Neural progenitor cell (in vitro differentiated cells): ENCODE data around the gene PRELID1. TPM values are rescaled to one million over a fixed set of nuclear protein-coding genes. Genes with fewer than 3 reads are reported as not detected.

ENCODE experiments used
- DNase-seq: peaks from one replicate; pipeline ENCODE4 v3.0.0-alpha.2; 2016; ENCODE audit warnings: low spot score
- H2AFZ ChIP-seq: fragments of 200-600 bp; sonication (generic); replicated peaks from 2 replicates; pipeline ENCODE4 v1.6.1; 2016; ENCODE audit warnings: antibody characterized with exemption
- H3F3A ChIP-seq: fragments of 200-600 bp; sonication (generic); 2 replicates; pipeline ENCODE4 v1.6.1; 2016; ENCODE audit warnings: antibody characterized with exemption, low read depth
- H3K27ac ChIP-seq: fragments of 200-600 bp; sonication (generic); 2 replicates; pipeline ENCODE4 v1.5.1; 2016; ENCODE audit warnings: mild to moderate bottlenecking
- H3K27me3 ChIP-seq: fragments of 200-600 bp; sonication (generic); 2 replicates; pipeline ENCODE4 v1.6.1; 2016; ENCODE audit warnings: mild to moderate bottlenecking, moderate library complexity
- H3K36me3 ChIP-seq: fragments of 200-600 bp; sonication (generic); 2 replicates; pipeline ENCODE4 v1.5.1; 2016
- H3K4me1 ChIP-seq: fragments of 200-600 bp; sonication (generic); 2 replicates; pipeline ENCODE4 v1.6.1; 2016; ENCODE audit warnings: mixed run types
- H3K4me2 ChIP-seq: fragments of 200-600 bp; sonication (generic); 2 replicates; pipeline ENCODE4 v1.6.1; 2016
- H3K4me3 ChIP-seq: fragments of 200-600 bp; sonication (generic); 2 replicates; pipeline ENCODE4 v1.5.1; 2016
- H3K79me2 ChIP-seq: fragments of 200-600 bp; sonication (generic); 2 replicates; pipeline ENCODE4 v1.6.1; 2016; ENCODE audit warnings: low read depth
- H3K9ac ChIP-seq: fragments of 200-600 bp; sonication (generic); 2 replicates; pipeline ENCODE4 v1.6.1; 2016
- H3K9me3 ChIP-seq: fragments of 200-600 bp; sonication (generic); 2 replicates; pipeline ENCODE4 v1.5.1; 2016; ENCODE audit warnings: low read depth
- H4K20me1 ChIP-seq: fragments of 200-600 bp; sonication (generic); 2 replicates; pipeline ENCODE4 v1.6.1; 2016; ENCODE audit warnings: low read depth
- H3K27ac Mint-ChIP-seq: 3 replicates; pipeline ENCODE4 v1.8.0; 2021; ENCODE audit warnings: mixed read lengths
- H3K27me3 Mint-ChIP-seq: 2 replicates; pipeline ENCODE4 v1.8.0; 2022; ENCODE audit warnings: low read depth, mild to moderate bottlenecking, inconsistent platforms, moderate library complexity, mixed read lengths; ENCODE audit not compliant: insufficient read depth
- H3K36me3 Mint-ChIP-seq: 3 replicates; pipeline ENCODE4 v1.8.0; 2021; ENCODE audit warnings: mixed read lengths
- H3K4me1 Mint-ChIP-seq: 3 replicates; pipeline ENCODE4 v1.8.0; 2021; ENCODE audit warnings: mixed read lengths
- H3K4me3 Mint-ChIP-seq: 3 replicates; pipeline ENCODE4 v1.8.0; 2021; ENCODE audit warnings: mild to moderate bottlenecking, moderate library complexity, mixed read lengths
- H3K9me3 Mint-ChIP-seq: 3 replicates; pipeline ENCODE4 v1.8.0; 2020; ENCODE audit warnings: mixed read lengths
- EZH2 ChIP-seq: fragments of 200-600 bp; sonication (generic); IDR thresholded peaks from 2 replicates; pipeline ENCODE4 v1.6.1; 2017; ENCODE audit warnings: antibody characterized with exemption, mild to moderate bottlenecking, moderate library complexity
- EZH2phosphoT487 ChIP-seq: fragments of 200-600 bp; sonication (generic); IDR thresholded peaks from 2 replicates; pipeline ENCODE4 v1.6.1; 2017; ENCODE audit warnings: antibody characterized with exemption
- total RNA-seq: library from RNA; depleted of rRNA; stranded (reverse); fragments of >200 nt; gene quantifications from 2 replicates; pipeline ENCODE4 v1.2.3, GENCODE V29; 2015; ENCODE audit warnings: low replicate concordance
- TF ChIP-seq, protein P1 (sequence below): fragments of 200-600 bp; sonication (generic); IDR thresholded peaks from 2 replicates; pipeline ENCODE4 v1.5.1; 2017; ENCODE audit warnings: antibody characterized with exemption, mild to moderate bottlenecking

The PRELID1 gene
- total RNA-seq, 1 donor from 2014 or later = 133 TPM

DNA sequence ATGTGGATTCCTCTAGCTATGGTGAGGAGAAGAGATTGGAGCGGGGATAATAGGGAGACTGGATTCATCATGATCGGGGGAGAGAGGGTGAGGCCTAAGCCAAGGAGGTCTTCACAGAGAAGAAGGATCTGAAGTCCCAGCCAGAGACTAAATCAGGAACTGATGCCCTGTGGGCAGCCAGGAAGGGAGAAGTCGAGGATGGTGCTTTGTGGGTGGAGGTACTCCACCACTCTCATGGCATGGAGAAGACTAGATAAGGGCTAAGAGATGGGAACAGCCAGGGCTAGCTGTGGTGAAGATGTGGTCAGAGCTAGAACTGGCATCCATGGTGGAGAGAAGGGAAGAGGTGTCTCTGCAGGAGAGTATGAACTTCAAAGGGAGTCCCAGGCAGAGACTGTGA lies 51.1 kb downstream of the PRELID1 start:
- H3K27ac ChIP-seq = no peak overlapping the region
- no peaks in the 10 kb centered on the region for H3K36me3 ChIP-seq
- H3K9me3 Mint-ChIP-seq = peaks cover 2% of the 10 kb centered on the region
- H3K79me2 ChIP-seq = peaks cover 16% of the 10 kb centered on the region
- H3K9me3 ChIP-seq = no peaks in the 10 kb centered on the region
- H3K36me3 Mint-ChIP-seq = no peaks in the 10 kb centered on the region
- H3K4me1 ChIP-seq = peaks cover 12% of the 10 kb centered on the region
- TF ChIP-seq EZH2phosphoT487 = no peak
- TF ChIP-seq EZH2 = no peak
- TF ChIP-seq, protein P1, sequence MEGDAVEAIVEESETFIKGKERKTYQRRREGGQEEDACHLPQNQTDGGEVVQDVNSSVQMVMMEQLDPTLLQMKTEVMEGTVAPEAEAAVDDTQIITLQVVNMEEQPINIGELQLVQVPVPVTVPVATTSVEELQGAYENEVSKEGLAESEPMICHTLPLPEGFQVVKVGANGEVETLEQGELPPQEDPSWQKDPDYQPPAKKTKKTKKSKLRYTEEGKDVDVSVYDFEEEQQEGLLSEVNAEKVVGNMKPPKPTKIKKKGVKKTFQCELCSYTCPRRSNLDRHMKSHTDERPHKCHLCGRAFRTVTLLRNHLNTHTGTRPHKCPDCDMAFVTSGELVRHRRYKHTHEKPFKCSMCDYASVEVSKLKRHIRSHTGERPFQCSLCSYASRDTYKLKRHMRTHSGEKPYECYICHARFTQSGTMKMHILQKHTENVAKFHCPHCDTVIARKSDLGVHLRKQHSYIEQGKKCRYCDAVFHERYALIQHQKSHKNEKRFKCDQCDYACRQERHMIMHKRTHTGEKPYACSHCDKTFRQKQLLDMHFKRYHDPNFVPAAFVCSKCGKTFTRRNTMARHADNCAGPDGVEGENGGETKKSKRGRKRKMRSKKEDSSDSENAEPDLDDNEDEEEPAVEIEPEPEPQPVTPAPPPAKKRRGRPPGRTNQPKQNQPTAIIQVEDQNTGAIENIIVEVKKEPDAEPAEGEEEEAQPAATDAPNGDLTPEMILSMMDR = no peak
- H3K4me2 ChIP-seq = no peak overlapping the region
- H3K4me3 ChIP-seq = no peak overlapping the region
- no peak overlapping the region for H3K4me3 Mint-ChIP-seq
- peaks cover 9% of the 10 kb centered on the region for H3K27me3 ChIP-seq
- peaks cover 42% of the 10 kb centered on the region for H3K4me1 Mint-ChIP-seq
- no peak for DNase-seq
- H3K27ac Mint-ChIP-seq = no peak overlapping the region
- H3K27me3 Mint-ChIP-seq = peaks cover 17% of the 10 kb centered on the region
- peaks cover 12% of the 10 kb centered on the region for H3F3A ChIP-seq
- no peak overlapping the region for H3K9ac ChIP-seq
- no peak overlapping the region for H2AFZ ChIP-seq
- peaks cover 8% of the 10 kb centered on the region for H4K20me1 ChIP-seq

DNA sequence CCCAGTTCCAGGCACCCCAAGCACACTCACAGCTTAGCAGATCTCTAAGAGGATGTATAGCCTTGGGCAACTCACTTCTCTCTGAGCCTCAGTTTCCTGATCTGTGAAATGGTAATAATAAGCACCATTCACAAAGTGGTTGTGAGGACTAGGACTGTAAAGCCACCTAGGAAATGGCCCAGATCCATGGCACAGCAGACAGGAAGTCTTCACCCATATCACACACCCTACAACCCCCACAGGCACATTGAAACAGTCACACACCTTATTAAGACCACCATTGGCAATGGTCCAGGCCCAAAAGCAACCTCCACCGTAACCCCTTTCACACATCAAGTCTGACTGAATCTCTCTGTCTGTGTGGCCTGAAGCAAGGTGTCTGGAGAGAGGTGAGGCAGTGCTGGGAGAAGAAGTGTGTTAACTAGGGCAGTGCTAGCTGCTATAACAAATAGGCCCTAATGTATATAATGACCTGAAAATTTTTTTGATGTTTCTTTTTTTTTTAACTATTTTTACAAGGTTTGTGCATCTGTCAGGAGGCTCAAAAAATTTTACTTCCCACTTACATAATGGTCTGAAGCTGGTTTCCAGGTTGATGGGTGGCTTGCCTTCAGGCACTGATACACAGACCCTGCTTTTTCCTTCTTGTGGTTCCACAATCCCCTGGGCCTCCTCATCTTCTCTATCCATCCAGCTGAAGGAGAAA lies 51.7 kb downstream of the PRELID1 start:
- Histone ChIP-seq H3K4me3 (no peak overlapping the region), H3K27me3 (peaks cover 9% of the 10 kb centered on the region), H3F3A (peaks cover 6% of the 10 kb centered on the region), H3K9me3 (no peaks in the 10 kb centered on the region), H3K4me1 (peaks cover 9% of the 10 kb centered on the region), H3K79me2 (peaks cover 10% of the 10 kb centered on the region), H3K9ac (no peak overlapping the region), H3K36me3 (no peaks in the 10 kb centered on the region), H2AFZ (no peak overlapping the region), H4K20me1 (peaks cover 5% of the 10 kb centered on the region), H3K4me2 (no peak overlapping the region), H3K27ac (no peak overlapping the region)
- TF ChIP-seq, protein P1 = no peak
- TF ChIP-seq EZH2 (no peak), EZH2phosphoT487 (no peak)
- H3K4me1 Mint-ChIP-seq = peaks cover 41% of the 10 kb centered on the region
- no peaks in the 10 kb centered on the region for H3K36me3 Mint-ChIP-seq
- no peak overlapping the region for H3K4me3 Mint-ChIP-seq
- H3K27me3 Mint-ChIP-seq = peaks cover 17% of the 10 kb centered on the region
- H3K9me3 Mint-ChIP-seq = peaks cover 2% of the 10 kb centered on the region
- no peak overlapping the region for H3K27ac Mint-ChIP-seq
- no peak for DNase-seq

DNA sequence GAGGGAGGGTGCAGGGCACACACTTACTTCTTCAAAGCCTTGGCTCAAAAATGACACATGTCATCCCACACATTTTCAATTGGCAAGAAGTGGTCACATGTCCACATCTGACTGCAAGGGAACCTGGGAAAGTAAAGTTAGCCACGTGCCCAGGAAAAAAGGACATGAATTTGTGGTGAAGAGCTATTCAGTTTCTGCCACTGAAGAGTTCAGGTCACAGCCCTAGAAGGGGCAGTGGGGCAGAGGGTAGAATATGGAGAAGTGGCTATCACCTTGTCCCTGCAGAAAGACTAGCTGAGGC lies 52.2 kb downstream of the PRELID1 start:
- Histone ChIP-seq H2AFZ (no peak overlapping the region), H4K20me1 (peaks cover under 1% of the 10 kb centered on the region), H3K4me2 (no peak overlapping the region), H3K27ac (no peak overlapping the region), H3K9ac (no peak overlapping the region), H3K9me3 (no peaks in the 10 kb centered on the region), H3K36me3 (no peaks in the 10 kb centered on the region), H3K4me1 (peaks cover 4% of the 10 kb centered on the region), H3F3A (peaks cover 6% of the 10 kb centered on the region), H3K79me2 (peaks cover 5% of the 10 kb centered on the region), H3K27me3 (peaks cover 9% of the 10 kb centered on the region), H3K4me3 (no peak overlapping the region)
- Mint-ChIP-seq H3K36me3 (no peaks in the 10 kb centered on the region), H3K27ac (no peak overlapping the region), H3K4me1 (peaks cover 36% of the 10 kb centered on the region), H3K4me3 (no peak overlapping the region), H3K27me3 (peaks cover 17% of the 10 kb centered on the region), H3K9me3 (peaks cover 2% of the 10 kb centered on the region)
- TF ChIP-seq EZH2 (no peak), EZH2phosphoT487 (no peak)
- TF ChIP-seq, protein P1 = no peak
- no peak for DNase-seq

Other genes with a start within 250 kb of the PRELID1 start
- gene FGFR4, start 216.9 kb upstream of the PRELID1 start, total RNA-seq = 8.2 and 41.3 TPM in 2 replicates
- gene NSD1, start 170.0 kb upstream of the PRELID1 start, total RNA-seq = 61.3 and 114 TPM in 2 replicates
- 4.3 and 15.1 TPM in 2 replicates for gene RAB24, start 80 bp upstream of the PRELID1 start, total RNA-seq
- 31.1 and 65.4 TPM in 2 replicates for gene MXD3, start 8.1 kb downstream of the PRELID1 start, total RNA-seq
- 96.5 and 116 TPM in 2 replicates for gene LMAN2, start 47.9 kb downstream of the PRELID1 start, total RNA-seq
- 3.2 and 19.0 TPM in 2 replicates for gene RGS14, start 54.1 kb downstream of the PRELID1 start, total RNA-seq
- gene SLC34A1, start 80.6 kb downstream of the PRELID1 start, total RNA-seq = not detected in 2 replicates
- not detected in 2 replicates for gene PFN3, start 96.9 kb downstream of the PRELID1 start, total RNA-seq
- gene F12, start 105.8 kb downstream of the PRELID1 start, total RNA-seq = 2.0 TPM in 1 of 2 replicates, not detected in the other
- gene GRK6, start 122.9 kb downstream of the PRELID1 start, total RNA-seq = 24.0 and 50.6 TPM in 2 replicates
- 4.5 and 31.7 TPM in 2 replicates for gene PRR7, start 143.0 kb downstream of the PRELID1 start, total RNA-seq
- 113 and 338 TPM in 2 replicates for gene DBN1, start 169.8 kb downstream of the PRELID1 start, total RNA-seq
- 38.7 and 208 TPM in 2 replicates for gene PDLIM7, start 193.8 kb downstream of the PRELID1 start, total RNA-seq
- gene DOK3, start 206.0 kb downstream of the PRELID1 start, total RNA-seq = 0.54 and 0.93 TPM in 2 replicates
- gene DDX41, start 213.2 kb downstream of the PRELID1 start, total RNA-seq = 60.7 and 118 TPM in 2 replicates